Measurements from ENCODE around the gene RNASE8.

The RNASE8 gene

GRCh38 chr14:21074398-21075272, 17.0 kb downstream of the RNASE8 start:
- DNase-seq = no peak

GRCh38 chr14:21075719-21076437, 18.3 kb downstream of the RNASE8 start:
- no peak for DNase-seq

GRCh38 chr14:21077672-21078071, 20.1 kb downstream of the RNASE8 start:
- DNase-seq = no peak

- DNase-seq = no peak
Measured at GRCh38 chr14:21078287-21078686, 20.7 kb downstream of the RNASE8 start.

- no peak for DNase-seq
Measured at GRCh38 chr14:21078726-21079125, 21.1 kb downstream of the RNASE8 start.

- DNase-seq = no peak
Measured at GRCh38 chr14:21081521-21082142, 24.0 kb downstream of the RNASE8 start.

- no peak for DNase-seq
Measured at GRCh38 chr14:21083565-21084325, 26.1 kb downstream of the RNASE8 start.

- no peak for DNase-seq
Measured at GRCh38 chr14:21084396-21084795, 26.8 kb downstream of the RNASE8 start.

GRCh38 chr14:21084998-21085853, 27.6 kb downstream of the RNASE8 start:
- no peak for DNase-seq

GRCh38 chr14:21086908-21087293, 29.3 kb downstream of the RNASE8 start:
- no peak for DNase-seq

GRCh38 chr14:21087294-21088091, 29.9 kb downstream of the RNASE8 start:
- peak; percentile 55 to 96 (median 84) for DNase-seq

GRCh38 chr14:21088687-21089086, 31.1 kb downstream of the RNASE8 start:
- DNase-seq = no peak

- no peak for DNase-seq
Measured at GRCh38 chr14:21089271-21089670, 31.6 kb downstream of the RNASE8 start.

GRCh38 chr14:21089877-21090193, 32.2 kb downstream of the RNASE8 start:
- DNase-seq = no peak

- peak in 2 of 6 experiments; percentile 5 to 10 for DNase-seq
Measured at GRCh38 chr14:21090194-21090939, 32.7 kb downstream of the RNASE8 start.

GRCh38 chr14:21090940-21091663, 33.5 kb downstream of the RNASE8 start:
- no peak for DNase-seq

- DNase-seq = no peak
Measured at GRCh38 chr14:21091821-21092272, 34.2 kb downstream of the RNASE8 start.

- DNase-seq = peak; percentile 81 to 95 (median 87)
Measured at GRCh38 chr14:21092273-21093011, 34.8 kb downstream of the RNASE8 start.

GRCh38 chr14:21093018-21093417, 35.4 kb downstream of the RNASE8 start:
- no peak for DNase-seq
